HEK293 (cell line): ENCODE measurements around the gene ARG1.

Source experiments
- GLI2 ChIP-seq: fragments of 450-650 bp; formaldehyde crosslinking; IDR thresholded peaks from 2 replicates; pipeline ENCODE4; 2017; ENCODE audit warnings: missing biosample characterization, missing genetic modification characterization, low read depth, borderline replicate concordance
- MYNN ChIP-seq: fragments of 450-650 bp; formaldehyde crosslinking; IDR thresholded peaks from 2 replicates; pipeline ENCODE4 v1.5.1; 2016; ENCODE audit warnings: missing biosample characterization, missing genetic modification characterization, borderline replicate concordance
- REPIN1 ChIP-seq: fragments of 450-650 bp; formaldehyde crosslinking; IDR thresholded peaks from 2 replicates; pipeline ENCODE4 v1.5.1; 2017; ENCODE audit warnings: missing biosample characterization, missing genetic modification characterization, low read depth
- YY1 ChIP-seq: fragments of 450-650 bp; formaldehyde crosslinking; IDR thresholded peaks from 2 replicates; pipeline ENCODE4 v1.5.1; 2018; ENCODE audit warnings: missing biosample characterization, missing genetic modification characterization
- ZBTB21 ChIP-seq: fragments of 450-650 bp; formaldehyde crosslinking; IDR thresholded peaks from 2 replicates; pipeline ENCODE4 v1.5.1; 2017; ENCODE audit warnings: missing biosample characterization, missing genetic modification characterization
- ZNF114 ChIP-seq: fragments of 450-650 bp; formaldehyde crosslinking; IDR thresholded peaks from 2 replicates; pipeline ENCODE4 v1.5.0; 2017; ENCODE audit warnings: missing biosample characterization, missing genetic modification characterization
- ZNF175 ChIP-seq: fragments of 450-650 bp; formaldehyde crosslinking; IDR thresholded peaks from 2 replicates; pipeline ENCODE4 v1.5.1; 2016; ENCODE audit warnings: missing biosample characterization, missing genetic modification characterization
- ZNF292 ChIP-seq: fragments of 450-650 bp; formaldehyde crosslinking; IDR thresholded peaks from 2 replicates; pipeline ENCODE4 v1.5.1; 2016; ENCODE audit warnings: low read depth, missing biosample characterization, missing genetic modification characterization, borderline replicate concordance
- ZNF777 ChIP-seq: fragments of 450-650 bp; formaldehyde crosslinking; IDR thresholded peaks from 2 replicates; pipeline ENCODE4 v1.5.1; 2017; ENCODE audit warnings: missing biosample characterization, missing genetic modification characterization, borderline replicate concordance
- ZNF837 ChIP-seq: fragments of 450-650 bp; formaldehyde crosslinking; IDR thresholded peaks from 2 replicates; pipeline ENCODE4 v1.5.1; 2016; ENCODE audit warnings: missing biosample characterization, missing genetic modification characterization
- ZSCAN16 ChIP-seq: fragments of 450-650 bp; formaldehyde crosslinking; IDR thresholded peaks from 2 replicates; pipeline ENCODE4 v1.5.1; 2016; ENCODE audit warnings: missing biosample characterization, missing genetic modification characterization
- TF ChIP-seq, protein P1 (sequence below): fragments of 450-650 bp; formaldehyde crosslinking; IDR thresholded peaks from 2 replicates; pipeline ENCODE4 v1.5.1; 2016; ENCODE audit warnings: missing biosample characterization, missing genetic modification characterization

DNA sequence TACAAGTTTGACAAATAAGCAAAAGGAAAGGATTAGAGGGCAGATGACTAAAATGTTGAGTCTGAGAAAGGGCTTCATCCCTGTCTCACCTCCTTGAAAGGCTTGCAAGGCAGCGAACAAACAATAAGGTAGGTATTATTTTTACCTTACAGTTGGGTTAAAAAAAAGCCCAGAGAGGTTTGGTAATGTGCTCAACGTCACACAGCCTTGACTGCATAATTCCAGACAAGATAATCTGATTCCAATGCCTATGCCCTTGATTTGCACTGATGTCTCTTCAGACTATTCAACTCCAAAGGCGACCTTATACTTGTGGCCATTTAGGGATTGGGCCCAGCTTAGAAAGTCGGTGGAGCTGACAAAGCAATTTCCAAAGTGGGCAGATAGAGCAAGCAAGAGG is 1.7 kb downstream of the ARG1 start:
- TF ChIP-seq, protein P1, sequence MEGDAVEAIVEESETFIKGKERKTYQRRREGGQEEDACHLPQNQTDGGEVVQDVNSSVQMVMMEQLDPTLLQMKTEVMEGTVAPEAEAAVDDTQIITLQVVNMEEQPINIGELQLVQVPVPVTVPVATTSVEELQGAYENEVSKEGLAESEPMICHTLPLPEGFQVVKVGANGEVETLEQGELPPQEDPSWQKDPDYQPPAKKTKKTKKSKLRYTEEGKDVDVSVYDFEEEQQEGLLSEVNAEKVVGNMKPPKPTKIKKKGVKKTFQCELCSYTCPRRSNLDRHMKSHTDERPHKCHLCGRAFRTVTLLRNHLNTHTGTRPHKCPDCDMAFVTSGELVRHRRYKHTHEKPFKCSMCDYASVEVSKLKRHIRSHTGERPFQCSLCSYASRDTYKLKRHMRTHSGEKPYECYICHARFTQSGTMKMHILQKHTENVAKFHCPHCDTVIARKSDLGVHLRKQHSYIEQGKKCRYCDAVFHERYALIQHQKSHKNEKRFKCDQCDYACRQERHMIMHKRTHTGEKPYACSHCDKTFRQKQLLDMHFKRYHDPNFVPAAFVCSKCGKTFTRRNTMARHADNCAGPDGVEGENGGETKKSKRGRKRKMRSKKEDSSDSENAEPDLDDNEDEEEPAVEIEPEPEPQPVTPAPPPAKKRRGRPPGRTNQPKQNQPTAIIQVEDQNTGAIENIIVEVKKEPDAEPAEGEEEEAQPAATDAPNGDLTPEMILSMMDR (tag by site-specific recombination), result no peak
- TF ChIP-seq MYNN (tag by site-specific recombination), result no peak
- no peak for TF ChIP-seq GLI2 (tag by site-specific recombination)
- no peak for TF ChIP-seq ZNF175 (tag by site-specific recombination)
- no peak for TF ChIP-seq ZSCAN16 (tag by site-specific recombination)
- TF ChIP-seq ZNF292 (tag by site-specific recombination), result no peak
- TF ChIP-seq ZNF777 (tag by site-specific recombination), result no peak
- no peak for TF ChIP-seq REPIN1 (tag by site-specific recombination)
- no peak for TF ChIP-seq YY1 (tag by site-specific recombination)
- TF ChIP-seq ZNF837 (tag by site-specific recombination), result no peak
- TF ChIP-seq ZBTB21 (tag by site-specific recombination), result no peak
- no peak for TF ChIP-seq ZNF114 (tag by site-specific recombination)
